Effector memory CD8-positive, alpha-beta T cell (primary cell): ENCODE measurements around the gene TECPR2.

Source experiments
- ATAC-seq: fragments of 150-1000 bp; cut with Tn5 transposase; replicated peaks from 2 replicates; pipeline ENCODE4 v1.10.0; 2021; ENCODE audit warnings: mild to moderate bottlenecking, moderate library complexity
- DNase-seq, 3 experiments: peaks; one replicate each; pipeline ENCODE4 v3.0.0; 2021
- H3K27ac Mint-ChIP-seq, 2 donors: one replicate each; pipeline ENCODE4 v1.8.0; 2022; ENCODE audit warnings: mild to moderate bottlenecking in 2 of 2, mixed read lengths in 2 of 2, moderate library complexity in 2 of 2
- H3K27me3 Mint-ChIP-seq, 2 donors: one replicate each; pipeline ENCODE4 v1.8.0; 2022; ENCODE audit warnings: mixed read lengths in 2 of 2
- H3K36me3 Mint-ChIP-seq: one replicate; pipeline ENCODE4 v1.8.0; 2022; ENCODE audit warnings: mild to moderate bottlenecking, moderate library complexity, mixed read lengths; ENCODE audit not compliant: insufficient read depth
- H3K4me1 Mint-ChIP-seq, 2 donors: one replicate each; pipeline ENCODE4 v1.8.0; 2022; ENCODE audit warnings: low read depth in 2 of 2, mixed read lengths in 2 of 2
- H3K4me3 Mint-ChIP-seq, 2 donors: one replicate each; pipeline ENCODE4 v1.8.0; 2022; ENCODE audit warnings: mild to moderate bottlenecking in 2 of 2, mixed read lengths in 2 of 2, moderate library complexity in 2 of 2
- H3K9me3 Mint-ChIP-seq, 2 donors: one replicate each; pipeline ENCODE4 v1.8.0; 2022; ENCODE audit warnings: mixed read lengths in 2 of 2

TECPR2 gene

GRCh38 chr14:102396521-102396920 lies 33.8 kb downstream of the TECPR2 start:
- Mint-ChIP-seq H3K4me1 (no peaks in the 10 kb centered on the region), H3K9me3 (peaks cover 0 to 2% of the 10 kb centered on the region in 2 donors), H3K27me3 (no peaks in the 10 kb centered on the region), H3K36me3 (peaks cover 6% of the 10 kb centered on the region), H3K4me3 (no peak overlapping the region), H3K27ac (no peak overlapping the region)
- no peak for ATAC-seq
- DNase-seq, result no peak

DNA sequence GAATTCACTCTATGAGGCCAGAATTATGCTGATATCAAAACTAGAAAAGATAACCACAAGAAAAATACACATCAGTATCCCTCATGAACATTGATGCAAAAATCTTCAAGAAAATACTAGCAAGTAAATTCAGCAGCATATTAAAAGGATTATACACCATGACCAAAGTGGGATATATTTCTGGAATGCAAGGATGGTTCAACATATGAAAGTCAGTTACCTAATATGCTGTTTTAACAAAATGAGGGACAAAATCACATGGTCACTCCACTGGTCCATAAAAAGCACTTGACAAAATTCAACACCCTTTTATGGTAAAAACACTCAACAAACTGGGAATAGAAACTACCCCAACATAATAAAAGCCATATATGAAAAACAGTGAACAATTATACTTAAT lies 40.3 kb downstream of the TECPR2 start:
- no peaks in the 10 kb centered on the region for H3K4me1 Mint-ChIP-seq
- no peak overlapping the region for H3K4me3 Mint-ChIP-seq
- H3K27ac Mint-ChIP-seq, result no peak overlapping the region
- peaks cover 3 to 14% of the 10 kb centered on the region in 2 donors for H3K9me3 Mint-ChIP-seq
- DNase-seq (no peak), ATAC-seq (no peak)
- H3K36me3 Mint-ChIP-seq, result no peaks in the 10 kb centered on the region
- no peaks in the 10 kb centered on the region for H3K27me3 Mint-ChIP-seq

DNA sequence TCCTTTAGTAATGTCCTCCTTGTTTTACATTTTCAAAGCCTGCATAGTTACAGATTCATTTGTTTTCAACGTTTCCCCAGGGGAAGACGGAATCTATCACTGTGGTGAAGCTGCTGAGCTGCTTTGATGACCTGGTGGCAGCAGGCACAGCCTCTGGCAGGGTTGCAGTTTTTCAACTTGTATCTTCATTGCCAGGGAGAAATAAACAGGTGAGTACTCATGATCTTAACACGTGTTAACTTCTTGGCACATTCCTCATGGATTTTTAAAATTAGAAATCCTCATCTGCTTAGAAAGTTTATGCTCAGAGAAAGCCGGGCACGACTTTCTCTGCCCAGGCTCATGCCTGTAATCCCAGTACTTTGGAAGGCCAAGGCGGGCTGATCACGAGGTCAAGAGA lies 44.5 kb downstream of the TECPR2 start:
- H3K4me3 Mint-ChIP-seq, result no peak overlapping the region
- ATAC-seq (no peak), DNase-seq (no peak)
- H3K36me3 Mint-ChIP-seq, result no peaks in the 10 kb centered on the region
- H3K27ac Mint-ChIP-seq, result peak overlapping the region in 1 of 2 donors; percentile 31
- no peaks in the 10 kb centered on the region for H3K27me3 Mint-ChIP-seq
- peaks cover 2 to 14% of the 10 kb centered on the region in 2 donors for H3K9me3 Mint-ChIP-seq
- peaks cover 6 to 8% of the 10 kb centered on the region in 2 donors for H3K4me1 Mint-ChIP-seq

DNA sequence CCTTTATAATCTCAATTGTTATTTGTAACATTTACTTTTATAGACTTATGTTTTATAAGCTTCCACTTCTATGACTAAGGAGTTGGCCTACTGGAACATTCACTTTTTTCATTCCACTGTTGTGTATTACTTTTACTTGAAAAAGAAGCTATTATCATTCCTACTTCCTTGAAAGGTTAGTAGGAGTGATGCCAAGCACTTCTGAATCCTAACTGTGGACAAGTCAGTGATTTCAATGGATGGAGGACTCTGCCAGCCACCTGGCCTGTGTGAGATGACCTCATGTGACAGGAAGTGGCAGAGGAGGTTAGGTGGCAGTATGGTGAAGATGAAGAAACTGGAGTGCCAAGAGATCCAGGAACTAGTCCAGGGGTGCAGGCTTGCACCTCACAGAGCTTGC lies 46.0 kb downstream of the TECPR2 start:
- peak overlapping the region; percentile 15 to 47 for H3K27ac Mint-ChIP-seq
- H3K4me3 Mint-ChIP-seq, result no peak overlapping the region
- ATAC-seq (no peak), DNase-seq (no peak)
- peaks cover 6 to 8% of the 10 kb centered on the region in 2 donors for H3K4me1 Mint-ChIP-seq
- H3K27me3 Mint-ChIP-seq, result no peaks in the 10 kb centered on the region
- H3K9me3 Mint-ChIP-seq, result no peaks in the 10 kb centered on the region
- H3K36me3 Mint-ChIP-seq, result no peaks in the 10 kb centered on the region

GRCh38 chr14:102415671-102416070 lies 52.9 kb downstream of the TECPR2 start:
- ATAC-seq, result no peak
- no peaks in the 10 kb centered on the region for H3K36me3 Mint-ChIP-seq
- no peaks in the 10 kb centered on the region for H3K9me3 Mint-ChIP-seq

GRCh38 chr14:102417001-102417431 lies 54.3 kb downstream of the TECPR2 start:
- H3K27ac Mint-ChIP-seq, result no peak overlapping the region
- no peaks in the 10 kb centered on the region for H3K36me3 Mint-ChIP-seq

More at GRCh38 chr14:102415671-102416070, 52.9 kb downstream of the TECPR2 start:
- Mint-ChIP-seq H3K4me3 (no peak overlapping the region), H3K27ac (no peak overlapping the region), H3K4me1 (no peaks in the 10 kb centered on the region), H3K27me3 (no peaks in the 10 kb centered on the region)
- no peak for DNase-seq

GRCh38 chr14:102417646-102418045 lies 54.9 kb downstream of the TECPR2 start:
- no peak for ATAC-seq
- no peaks in the 10 kb centered on the region for H3K36me3 Mint-ChIP-seq
- H3K27ac Mint-ChIP-seq, result no peak overlapping the region
- H3K4me3 Mint-ChIP-seq, result no peak overlapping the region
- no peaks in the 10 kb centered on the region for H3K27me3 Mint-ChIP-seq
- H3K9me3 Mint-ChIP-seq, result no peaks in the 10 kb centered on the region
- H3K4me1 Mint-ChIP-seq, result no peaks in the 10 kb centered on the region
- DNase-seq, result no peak

More at GRCh38 chr14:102417001-102417431, 54.3 kb downstream of the TECPR2 start:
- DNase-seq, result no peak
- no peak for ATAC-seq
- H3K9me3 Mint-ChIP-seq, result no peaks in the 10 kb centered on the region
- H3K4me3 Mint-ChIP-seq, result no peak overlapping the region
- no peaks in the 10 kb centered on the region for H3K27me3 Mint-ChIP-seq
- H3K4me1 Mint-ChIP-seq, result no peaks in the 10 kb centered on the region

GRCh38 chr14:102418169-102418852 lies 55.6 kb downstream of the TECPR2 start:
- Mint-ChIP-seq H3K27ac (no peak overlapping the region), H3K4me1 (no peaks in the 10 kb centered on the region)
- no peak for DNase-seq

DNA sequence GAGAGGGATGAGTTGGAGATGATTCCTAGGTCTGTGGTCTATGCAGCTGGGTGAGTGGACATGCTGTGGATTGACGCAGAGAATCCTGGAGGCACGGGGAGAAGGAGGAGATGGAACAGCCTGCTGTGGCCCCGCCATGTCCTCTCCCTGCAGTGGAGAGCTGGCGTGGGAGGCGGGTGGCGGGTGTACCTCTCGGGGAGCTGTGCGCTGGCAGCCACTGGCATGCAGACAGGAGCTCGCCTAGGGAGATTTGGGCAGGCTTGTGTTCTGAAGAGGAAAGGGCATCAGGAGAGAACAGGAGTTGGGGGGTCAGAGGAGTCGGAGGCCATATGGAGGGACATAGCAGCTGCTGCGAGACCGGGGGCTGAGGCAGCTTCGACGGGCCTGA lies 56.1 kb downstream of the TECPR2 start:
- Mint-ChIP-seq H3K36me3 (no peaks in the 10 kb centered on the region), H3K9me3 (no peaks in the 10 kb centered on the region), H3K27ac (no peak overlapping the region), H3K4me3 (no peak overlapping the region), H3K27me3 (no peaks in the 10 kb centered on the region), H3K4me1 (no peaks in the 10 kb centered on the region)
- DNase-seq, result no peak
- ATAC-seq, result no peak

More at GRCh38 chr14:102418169-102418852, 55.6 kb downstream of the TECPR2 start:
- Mint-ChIP-seq H3K36me3 (no peaks in the 10 kb centered on the region), H3K4me3 (no peak overlapping the region), H3K27me3 (no peaks in the 10 kb centered on the region), H3K9me3 (no peaks in the 10 kb centered on the region)
- ATAC-seq, result no peak

DNA sequence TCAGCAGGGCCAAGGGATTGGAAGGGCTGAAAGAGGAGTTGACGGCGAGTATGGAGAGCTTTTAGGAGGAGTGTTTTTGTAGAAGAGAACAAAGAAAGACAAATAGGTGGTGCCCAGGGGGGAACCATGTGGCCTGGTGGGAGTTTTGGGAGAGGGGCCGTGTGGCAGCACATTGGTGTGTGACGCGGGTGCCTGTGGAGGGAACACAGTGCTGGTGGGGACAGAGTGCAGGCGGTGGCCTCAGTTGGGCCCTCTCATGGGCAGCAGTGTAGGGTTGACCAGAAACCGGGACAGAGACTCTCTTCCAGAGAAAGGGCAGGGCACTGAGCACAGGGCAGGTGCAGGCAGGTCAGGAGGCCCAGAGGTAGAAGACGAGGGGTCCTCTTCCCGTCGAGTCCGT lies 56.5 kb downstream of the TECPR2 start:
- Mint-ChIP-seq H3K27ac (no peak overlapping the region), H3K4me1 (no peaks in the 10 kb centered on the region), H3K27me3 (no peaks in the 10 kb centered on the region), H3K4me3 (no peak overlapping the region), H3K36me3 (no peaks in the 10 kb centered on the region), H3K9me3 (no peaks in the 10 kb centered on the region)
- DNase-seq (no peak), ATAC-seq (no peak)

DNA sequence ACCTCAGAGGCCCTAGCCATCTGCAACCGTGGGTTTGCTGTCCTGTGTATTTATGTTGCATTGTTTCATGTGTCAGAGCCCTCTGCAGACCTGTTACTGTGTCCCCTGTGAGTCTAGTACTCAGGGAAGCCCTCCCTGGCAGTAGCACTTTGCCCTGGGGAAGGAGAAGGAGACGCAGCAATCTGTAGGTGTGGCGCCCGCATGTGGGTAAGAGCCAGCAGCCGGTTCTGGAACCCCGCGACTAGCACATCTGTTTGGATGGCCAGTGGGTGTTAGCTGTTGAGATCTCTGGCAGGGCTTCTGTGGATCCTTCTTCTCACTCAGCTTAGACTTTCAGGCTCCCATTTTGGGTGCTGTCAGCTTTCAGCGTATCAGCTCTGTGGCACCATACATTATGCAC lies 57.0 kb downstream of the TECPR2 start:
- no peaks in the 10 kb centered on the region for H3K27me3 Mint-ChIP-seq
- DNase-seq (no peak), ATAC-seq (no peak)
- no peaks in the 10 kb centered on the region for H3K36me3 Mint-ChIP-seq
- H3K9me3 Mint-ChIP-seq, result no peaks in the 10 kb centered on the region
- H3K4me3 Mint-ChIP-seq, result no peak overlapping the region
- H3K4me1 Mint-ChIP-seq, result no peaks in the 10 kb centered on the region
- no peak overlapping the region for H3K27ac Mint-ChIP-seq

GRCh38 chr14:102421411-102422057 lies 58.8 kb downstream of the TECPR2 start:
- Mint-ChIP-seq H3K9me3 (no peaks in the 10 kb centered on the region), H3K27ac (no peak overlapping the region), H3K4me1 (no peaks in the 10 kb centered on the region), H3K4me3 (no peak overlapping the region), H3K27me3 (no peaks in the 10 kb centered on the region), H3K36me3 (peaks cover 3% of the 10 kb centered on the region)
- ATAC-seq, result no peak
- DNase-seq, result no peak

DNA sequence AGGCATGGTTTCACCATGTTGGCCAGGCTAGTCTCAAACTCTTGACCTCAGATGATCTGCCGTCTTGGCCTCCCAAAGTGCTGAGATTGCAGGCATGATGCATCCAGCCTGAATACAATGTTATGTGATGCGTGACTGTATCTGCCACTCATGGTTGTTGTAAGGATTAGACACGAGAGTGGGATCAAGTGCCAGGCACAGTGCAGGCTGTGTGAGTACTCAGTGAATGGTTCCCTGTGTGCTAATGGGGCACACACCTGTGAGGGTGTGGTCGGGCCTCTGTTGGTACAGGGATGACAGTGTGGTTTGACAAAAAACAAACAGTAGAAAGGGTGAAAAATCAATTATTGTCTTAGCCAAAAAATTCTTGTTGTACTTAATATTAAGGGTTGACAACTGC lies 61.8 kb downstream of the TECPR2 start:
- Mint-ChIP-seq H3K27me3 (no peaks in the 10 kb centered on the region), H3K4me3 (no peak overlapping the region), H3K27ac (no peak overlapping the region), H3K4me1 (no peaks in the 10 kb centered on the region), H3K36me3 (peaks cover 8% of the 10 kb centered on the region), H3K9me3 (no peaks in the 10 kb centered on the region)
- no peak for DNase-seq
- no peak for ATAC-seq

DNA sequence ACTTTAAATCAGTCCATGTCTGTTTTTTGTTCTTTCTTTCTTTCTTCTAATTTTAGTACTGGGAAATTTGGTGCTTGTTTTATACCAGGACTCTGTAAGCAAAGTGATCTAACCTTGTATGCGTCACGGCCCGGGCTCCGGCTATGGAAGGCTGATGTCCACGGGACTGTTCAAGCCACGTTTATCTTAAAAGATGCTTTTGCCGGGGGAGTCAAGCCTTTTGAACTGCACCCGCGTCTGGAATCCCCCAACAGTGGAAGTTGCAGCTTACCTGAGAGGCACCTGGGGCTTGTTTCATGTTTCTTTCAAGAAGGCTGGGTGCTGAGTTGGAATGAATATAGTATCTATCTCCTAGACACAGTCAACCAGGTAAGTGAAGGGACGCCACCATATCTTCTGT lies 62.2 kb downstream of the TECPR2 start:
- Mint-ChIP-seq H3K4me3 (no peak overlapping the region), H3K4me1 (no peaks in the 10 kb centered on the region), H3K36me3 (peaks cover 8% of the 10 kb centered on the region), H3K27ac (no peak overlapping the region), H3K27me3 (no peaks in the 10 kb centered on the region), H3K9me3 (no peaks in the 10 kb centered on the region)
- DNase-seq, result no peak
- ATAC-seq, result no peak
